ENCODE data around the gene CCDC137. TPM values are rescaled to one million over a fixed set of nuclear protein-coding genes. Genes with fewer than 3 reads are reported as not detected.

Gene CCDC137
- total and polyA plus RNA-seq, 2 donors (not counting 1 experiment from before 2014, with no cell fraction given), result 6.9 to 9.8 TPM

DNA sequence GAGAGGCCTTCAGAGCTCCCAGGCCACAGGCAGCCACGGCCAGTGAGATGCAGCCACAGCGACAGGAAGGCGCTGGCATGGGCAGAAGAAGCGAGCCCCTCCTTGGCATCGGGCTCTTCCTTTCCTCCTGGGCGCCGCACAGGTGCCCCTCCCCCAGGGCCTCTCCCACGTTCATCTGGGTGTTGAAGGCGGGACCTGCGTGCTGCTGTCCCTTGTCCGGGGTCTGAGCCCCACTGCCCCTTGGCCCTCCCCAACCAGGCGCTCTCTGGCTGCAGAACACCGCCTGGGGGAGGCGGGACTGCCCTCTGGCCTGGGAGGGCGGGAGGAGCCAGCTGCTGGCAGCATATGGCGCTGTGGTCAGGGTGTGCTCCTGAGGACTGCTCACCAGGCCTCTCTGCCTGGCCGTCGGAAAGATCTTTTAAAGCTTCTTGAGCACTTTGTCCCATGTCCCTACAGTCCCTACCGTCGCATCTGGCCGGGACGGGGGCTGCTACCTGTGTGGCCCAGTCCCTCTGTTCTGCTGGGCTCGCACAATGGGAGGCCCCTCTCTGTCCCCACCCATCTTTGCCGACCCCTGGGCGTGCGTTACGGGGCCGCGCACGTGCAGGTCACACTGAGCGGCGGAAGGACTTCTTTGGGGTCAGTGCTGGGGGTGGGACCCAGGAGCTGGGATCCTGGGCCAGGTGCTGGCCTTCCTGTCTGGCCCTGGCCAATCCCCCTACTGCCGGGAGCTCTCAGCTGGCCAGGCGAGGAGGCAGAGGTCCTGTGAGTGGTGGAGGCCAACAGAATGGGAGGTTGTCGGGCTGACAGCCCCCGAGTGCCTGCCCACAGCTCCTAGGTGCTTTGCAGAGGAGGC is 47.2 kb downstream of the CCDC137 start:
- no peak for DNase-seq (ENCODE audit: low read depth in 2 of 2)
- peaks cover under 1% of the 10 kb centered on the region for H3K36me3 ChIP-seq (ENCODE audit: control insufficient read depth, insufficient read depth, low read length)
- H3K4me2 ChIP-seq (ENCODE audit: extremely low read depth, insufficient read depth, low read length), result peak overlapping the region; percentile 93
- H2AFZ ChIP-seq (ENCODE audit: low read length), result no peak overlapping the region
- H3K4me3 ChIP-seq (replicated peaks in 1 of 4; ENCODE audit: control extremely low read depth in 1 of 4, insufficient read depth in 1 of 4, low read depth in 3 of 4, low read length in 4 of 4), result peak overlapping the region in 2 of 4 experiments; percentile 36 to 66
- H3K79me2 ChIP-seq (ENCODE audit: control insufficient read depth, insufficient read depth, low read length), result peaks cover 7% of the 10 kb centered on the region
- H4K20me1 ChIP-seq (ENCODE audit: control insufficient read depth, extremely low read depth, insufficient read depth, low read length), result no peaks in the 10 kb centered on the region
- no peaks in the 10 kb centered on the region for H3K27me3 ChIP-seq (ENCODE audit: control insufficient read depth, insufficient read depth, low read length)
- H3K9me3 ChIP-seq (ENCODE audit: control insufficient read depth, insufficient read depth, low read depth, low read length), result no peaks in the 10 kb centered on the region
- no peak overlapping the region for H3K27ac ChIP-seq (ENCODE audit: insufficient read depth, low read length)
- TF ChIP-seq, protein P1, sequence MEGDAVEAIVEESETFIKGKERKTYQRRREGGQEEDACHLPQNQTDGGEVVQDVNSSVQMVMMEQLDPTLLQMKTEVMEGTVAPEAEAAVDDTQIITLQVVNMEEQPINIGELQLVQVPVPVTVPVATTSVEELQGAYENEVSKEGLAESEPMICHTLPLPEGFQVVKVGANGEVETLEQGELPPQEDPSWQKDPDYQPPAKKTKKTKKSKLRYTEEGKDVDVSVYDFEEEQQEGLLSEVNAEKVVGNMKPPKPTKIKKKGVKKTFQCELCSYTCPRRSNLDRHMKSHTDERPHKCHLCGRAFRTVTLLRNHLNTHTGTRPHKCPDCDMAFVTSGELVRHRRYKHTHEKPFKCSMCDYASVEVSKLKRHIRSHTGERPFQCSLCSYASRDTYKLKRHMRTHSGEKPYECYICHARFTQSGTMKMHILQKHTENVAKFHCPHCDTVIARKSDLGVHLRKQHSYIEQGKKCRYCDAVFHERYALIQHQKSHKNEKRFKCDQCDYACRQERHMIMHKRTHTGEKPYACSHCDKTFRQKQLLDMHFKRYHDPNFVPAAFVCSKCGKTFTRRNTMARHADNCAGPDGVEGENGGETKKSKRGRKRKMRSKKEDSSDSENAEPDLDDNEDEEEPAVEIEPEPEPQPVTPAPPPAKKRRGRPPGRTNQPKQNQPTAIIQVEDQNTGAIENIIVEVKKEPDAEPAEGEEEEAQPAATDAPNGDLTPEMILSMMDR (conservative IDR thresholded peaks at IDR 0.05 in 1 of 2, IDR thresholded peaks at IDR 0.05 in 1 of 2; ENCODE audit: low read depth in 1 of 2, low read length in 2 of 2), result no peak
- TF ChIP-seq EZH2 (IDR thresholded peaks at IDR 0.05; ENCODE audit: low read length, missing control alignments), result no peak
- no peak overlapping the region for H3K9ac ChIP-seq (ENCODE audit: insufficient read depth, low read length)
- peaks cover 20% of the 10 kb centered on the region for H3K4me1 ChIP-seq (ENCODE audit: control insufficient read depth, extremely low read depth, insufficient read depth, low read length)

DNA sequence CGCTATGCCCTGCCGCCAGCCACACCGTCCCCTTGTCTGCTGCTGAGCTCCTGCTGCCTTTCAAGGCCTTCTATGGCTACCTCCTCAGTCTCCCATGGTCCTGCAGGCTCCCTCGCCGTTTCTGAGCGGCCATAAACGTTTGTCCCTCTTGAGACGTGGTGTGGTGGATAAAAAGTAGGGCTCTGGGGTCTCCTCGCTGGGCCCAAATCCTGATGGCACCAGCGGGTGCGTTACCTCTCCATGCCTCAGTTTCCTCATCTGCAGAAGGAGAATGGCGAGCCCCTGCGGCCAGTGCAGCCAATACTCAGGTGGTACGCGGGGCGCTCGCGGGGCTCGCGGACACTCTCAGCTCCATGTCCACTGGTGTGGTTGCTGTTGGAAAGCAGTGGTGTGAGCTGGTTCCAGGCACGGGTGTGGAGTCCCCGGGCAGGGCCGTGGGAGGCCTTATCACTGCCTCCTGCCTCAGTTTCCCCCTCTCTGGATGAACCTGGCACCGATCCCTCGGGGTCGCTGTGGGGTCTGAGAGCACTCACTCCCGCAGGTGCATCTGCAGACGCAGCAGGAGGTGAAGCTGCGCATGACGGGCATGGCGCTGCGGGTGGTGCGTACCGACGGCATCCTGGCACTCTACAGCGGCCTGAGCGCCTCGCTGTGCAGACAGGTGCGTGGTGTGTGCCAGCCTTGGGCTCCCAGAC is 48.0 kb downstream of the CCDC137 start:
- no peak overlapping the region for H2AFZ ChIP-seq (ENCODE audit: low read length)
- H3K9ac ChIP-seq (ENCODE audit: insufficient read depth, low read length), result no peak overlapping the region
- DNase-seq (ENCODE audit: low read depth in 2 of 2), result no peak
- H3K27me3 ChIP-seq (ENCODE audit: control insufficient read depth, insufficient read depth, low read length), result no peaks in the 10 kb centered on the region
- TF ChIP-seq EZH2 (IDR thresholded peaks at IDR 0.05; ENCODE audit: low read length, missing control alignments), result no peak
- TF ChIP-seq, protein P1 (conservative IDR thresholded peaks at IDR 0.05 in 1 of 2, IDR thresholded peaks at IDR 0.05 in 1 of 2; ENCODE audit: low read depth in 1 of 2, low read length in 2 of 2), result no peak
- no peaks in the 10 kb centered on the region for H4K20me1 ChIP-seq (ENCODE audit: control insufficient read depth, extremely low read depth, insufficient read depth, low read length)
- H3K4me1 ChIP-seq (ENCODE audit: control insufficient read depth, extremely low read depth, insufficient read depth, low read length), result peaks cover 20% of the 10 kb centered on the region
- no peaks in the 10 kb centered on the region for H3K9me3 ChIP-seq (ENCODE audit: control insufficient read depth, insufficient read depth, low read depth, low read length)
- H3K27ac ChIP-seq (ENCODE audit: insufficient read depth, low read length), result no peak overlapping the region
- peaks cover 7% of the 10 kb centered on the region for H3K79me2 ChIP-seq (ENCODE audit: control insufficient read depth, insufficient read depth, low read length)
- H3K36me3 ChIP-seq (ENCODE audit: control insufficient read depth, insufficient read depth, low read length), result peaks cover 3% of the 10 kb centered on the region
- H3K4me2 ChIP-seq (ENCODE audit: extremely low read depth, insufficient read depth, low read length), result no peak overlapping the region
- H3K4me3 ChIP-seq (replicated peaks in 1 of 4; ENCODE audit: control extremely low read depth in 1 of 4, insufficient read depth in 1 of 4, low read depth in 3 of 4, low read length in 4 of 4), result no peak overlapping the region

DNA sequence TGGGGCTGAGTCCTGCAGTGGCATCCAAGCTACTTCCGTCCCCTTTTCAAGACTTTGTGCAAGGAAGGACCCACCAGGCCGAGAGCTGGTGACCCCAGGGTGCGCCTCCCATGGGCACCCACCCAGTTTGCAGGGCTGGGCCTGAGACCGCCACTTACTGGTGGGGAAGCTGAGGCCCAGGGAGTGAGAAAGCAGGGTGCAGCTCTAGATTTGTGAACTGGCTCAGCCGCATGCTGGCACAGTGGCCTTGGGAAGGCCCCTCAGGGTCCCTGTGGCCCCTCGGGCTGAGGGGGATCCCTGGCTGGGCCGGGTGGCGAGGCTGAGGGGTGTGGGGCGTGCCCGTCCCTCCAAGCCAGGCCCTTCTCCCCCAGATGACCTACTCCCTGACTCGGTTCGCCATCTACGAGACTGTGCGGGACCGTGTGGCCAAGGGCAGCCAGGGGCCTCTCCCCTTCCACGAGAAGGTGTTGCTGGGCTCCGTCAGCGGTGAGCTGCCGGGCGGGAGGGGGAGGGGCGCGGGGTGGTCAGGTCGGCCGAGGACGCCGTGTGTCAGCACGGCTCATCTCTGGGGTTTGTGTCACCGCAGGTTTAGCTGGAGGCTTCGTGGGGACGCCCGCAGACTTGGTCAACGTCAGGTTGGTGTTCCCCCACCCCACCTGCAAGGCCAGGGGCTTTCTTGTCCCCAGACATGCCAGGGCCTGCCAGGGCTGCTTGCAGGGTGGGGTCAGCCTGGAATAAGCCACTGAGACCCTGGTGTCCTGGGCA is 48.8 kb downstream of the CCDC137 start:
- DNase-seq (ENCODE audit: low read depth in 2 of 2), result no peak
- no peaks in the 10 kb centered on the region for H3K9me3 ChIP-seq (ENCODE audit: control insufficient read depth, insufficient read depth, low read depth, low read length)
- no peak overlapping the region for H2AFZ ChIP-seq (ENCODE audit: low read length)

More for the DNA sequence above, 48.8 kb downstream of the CCDC137 start:
- TF ChIP-seq, protein P1 (conservative IDR thresholded peaks at IDR 0.05 in 1 of 2, IDR thresholded peaks at IDR 0.05 in 1 of 2; ENCODE audit: low read depth in 1 of 2, low read length in 2 of 2), result no peak
- TF ChIP-seq EZH2 (IDR thresholded peaks at IDR 0.05; ENCODE audit: low read length, missing control alignments), result no peak
- Histone ChIP-seq H3K4me2 (ENCODE audit: extremely low read depth, insufficient read depth, low read length) (no peak overlapping the region), H3K4me1 (ENCODE audit: control insufficient read depth, extremely low read depth, insufficient read depth, low read length) (peaks cover 20% of the 10 kb centered on the region), H3K79me2 (ENCODE audit: control insufficient read depth, insufficient read depth, low read length) (peaks cover 7% of the 10 kb centered on the region), H3K36me3 (ENCODE audit: control insufficient read depth, insufficient read depth, low read length) (peaks cover 3% of the 10 kb centered on the region), H3K27ac (ENCODE audit: insufficient read depth, low read length) (no peak overlapping the region), H3K4me3 (replicated peaks in 1 of 4; ENCODE audit: control extremely low read depth in 1 of 4, insufficient read depth in 1 of 4, low read depth in 3 of 4, low read length in 4 of 4) (no peak overlapping the region), H3K27me3 (ENCODE audit: control insufficient read depth, insufficient read depth, low read length) (no peaks in the 10 kb centered on the region), H4K20me1 (ENCODE audit: control insufficient read depth, extremely low read depth, insufficient read depth, low read length) (no peaks in the 10 kb centered on the region), H3K9ac (ENCODE audit: insufficient read depth, low read length) (no peak overlapping the region)
